CD14-positive monocyte (primary cell): ENCODE measurements around the gene ZNF577. TPM values are rescaled to one million over a fixed set of nuclear protein-coding genes. Genes with fewer than 3 reads are reported as not detected.

Experiments
- DNase-seq, 3 donors: peaks; one replicate each; pipeline ENCODE4 v3.0.0-alpha.2; 2011 to 2022
- H2AFZ ChIP-seq: 2 replicates; pipeline ENCODE4 v1.6.0; 2012; ENCODE audit warnings: mild to moderate bottlenecking, low read depth, low read length, inconsistent platforms; ENCODE audit not compliant: insufficient read depth, poor library complexity, severe bottlenecking
- H3K27ac ChIP-seq, 2 donors: 1 replicate in 1 of 2; 2 replicates in 1 of 2; pipeline ENCODE4 v1.5.1; 2012 to 2013; ENCODE audit warnings: low read length in 2 of 2, control low read depth in 1 of 2, inconsistent platforms in 1 of 2, low read depth in 1 of 2, mild to moderate bottlenecking in 1 of 2
- H3K27me3 ChIP-seq, 2 donors: one replicate each; pipeline versions ENCODE4 v1.6.0 to v1.6.1; 2011 to 2013; ENCODE audit warnings: low read length in 2 of 2; ENCODE audit not compliant: control insufficient read depth in 2 of 2, insufficient read depth in 2 of 2
- H3K36me3 ChIP-seq, 2 donors: replicated peaks in 1 of 2; 1 replicate in 1 of 2; 2 replicates in 1 of 2; pipeline versions ENCODE4 v1.5.1 to v1.6.1; 2012 to 2013; ENCODE audit warnings: low read length in 2 of 2, control low read depth in 1 of 2, inconsistent platforms in 1 of 2, mild to moderate bottlenecking in 1 of 2; ENCODE audit not compliant: insufficient read depth in 2 of 2, control insufficient read depth in 1 of 2
- H3K4me1 ChIP-seq, 2 donors: 1 replicate in 1 of 2; 2 replicates in 1 of 2; pipeline versions ENCODE4 v1.5.1 to v1.6.1; 2012 to 2013; ENCODE audit warnings: low read length in 2 of 2, control low read depth in 1 of 2, inconsistent platforms in 1 of 2, mild to moderate bottlenecking in 1 of 2, moderate library complexity in 1 of 2; ENCODE audit not compliant: insufficient read depth in 2 of 2, control insufficient read depth in 1 of 2
- H3K4me2 ChIP-seq: replicated peaks from 2 replicates; pipeline ENCODE3; 2012; ENCODE audit warnings: low read length, moderate library complexity, mild to moderate bottlenecking; ENCODE audit not compliant: poor library complexity, severe bottlenecking; ENCODE audit errors: extremely low read depth
- H3K4me3 ChIP-seq, 3 experiments: fragments of 200-600 bp in 1 of 3; sonication (generic) in 1 of 3; replicated peaks in 1 of 3; 1 replicate in 2 of 3; 2 replicates in 1 of 3; pipeline ENCODE4 v1.5.1; 2011 to 2013; ENCODE audit warnings: low read length in 3 of 3, mild to moderate bottlenecking in 3 of 3, control low read depth in 2 of 3, low read depth in 2 of 3, inconsistent platforms in 1 of 3, moderate library complexity in 1 of 3
- H3K79me2 ChIP-seq: 2 replicates; pipeline ENCODE4 v1.6.0; 2012; ENCODE audit warnings: mild to moderate bottlenecking, control low read depth, inconsistent platforms, low read length, moderate library complexity; ENCODE audit not compliant: insufficient read depth
- H3K9ac ChIP-seq: 2 replicates; pipeline ENCODE4 v1.6.0; 2017; ENCODE audit warnings: low read length, mild to moderate bottlenecking; ENCODE audit not compliant: insufficient read depth, poor library complexity, severe bottlenecking
- H3K9me3 ChIP-seq, 2 donors: replicated peaks in 1 of 2; 1 replicate in 1 of 2; 2 replicates in 1 of 2; pipeline versions ENCODE4 v1.5.1 to v1.6.1; 2012 to 2013; ENCODE audit warnings: low read length in 2 of 2, control low read depth in 1 of 2; ENCODE audit not compliant: control insufficient read depth in 1 of 2, insufficient read depth in 1 of 2
- H4K20me1 ChIP-seq: 2 replicates; pipeline ENCODE4 v1.6.0; 2012; ENCODE audit warnings: mild to moderate bottlenecking, low read length, control low read depth, moderate library complexity; ENCODE audit not compliant: insufficient read depth
- H3K27ac Mint-ChIP-seq, 7 donors: one replicate each; pipeline ENCODE4 v1.8.0; 2020; ENCODE audit warnings: mild to moderate bottlenecking in 7 of 7, mixed read lengths in 7 of 7, moderate library complexity in 6 of 7, inconsistent platforms in 2 of 7
- H3K27me3 Mint-ChIP-seq, 3 donors: one replicate each; pipeline ENCODE4 v1.8.0; 2021 to 2022; ENCODE audit warnings: low read depth in 3 of 3, mild to moderate bottlenecking in 3 of 3, mixed read lengths in 3 of 3, moderate library complexity in 3 of 3, inconsistent platforms in 1 of 3
- H3K36me3 Mint-ChIP-seq, 2 donors: one replicate each; pipeline ENCODE4 v1.8.0; 2020; ENCODE audit warnings: mixed read lengths in 2 of 2, inconsistent platforms in 1 of 2, mild to moderate bottlenecking in 1 of 2
- H3K4me1 Mint-ChIP-seq: one replicate; pipeline ENCODE4 v1.8.0; 2020; ENCODE audit warnings: mild to moderate bottlenecking, mixed read lengths
- H3K4me3 Mint-ChIP-seq, 2 donors: one replicate each; pipeline ENCODE4 v1.8.0; 2020; ENCODE audit warnings: mild to moderate bottlenecking in 2 of 2, mixed read lengths in 2 of 2, moderate library complexity in 1 of 2
- H3K9me3 Mint-ChIP-seq, 7 donors: one replicate each; pipeline ENCODE4 v1.8.0; 2020 to 2022; ENCODE audit warnings: mixed read lengths in 7 of 7, mild to moderate bottlenecking in 6 of 7, moderate library complexity in 6 of 7, inconsistent platforms in 2 of 7
- CTCF ChIP-seq: fragments of 200-600 bp; IDR thresholded peaks from one replicate; pipeline ENCODE4 v1.8.0; 2022; ENCODE audit warnings: antibody characterized with exemption, mild to moderate bottlenecking
- WGBS: methylation state at CpG from one replicate; pipeline ENCODE4 v1.1.5; 2013; ENCODE audit warnings: missing lambda C conversion rate; ENCODE audit not compliant: insufficient coverage; 5-methylcytosine and 5-hydroxymethylcytosine counted together
- intact Hi-C, 2 donors: fragments of 100-400 bp; cut with micrococcal nuclease; formaldehyde crosslinking; loops; one replicate each; pipeline versions ENCODE4 v1.15.0 to v1.15.1; 2023
- polyA plus RNA-seq, 3 donors: library from polyadenylated mRNA; depleted of rRNA in 1 of 3; unstranded in 2 of 3; stranded (reverse) in 1 of 3; fragments of 300-500 nt in 2 of 3; fragments of >200 nt in 1 of 3; fragmentation: Illumina TruSeq in 2 of 3; gene quantifications; 1 replicate in 2 of 3; 2 replicates in 1 of 3; pipeline ENCODE4 v1.2.3, GENCODE V29; 2012 to 2021

The ZNF577 gene
- polyA plus RNA-seq, 3 donors, result 1.5 to 8.5 (median 1.5) TPM

GRCh38 chr19:51904331-51905165, 16.8 kb upstream of the ZNF577 start, which contains the start of gene ZNF649:
ZNF649 (minus strand) TSS chr19:51905017; CDS start chr19:51900107, 4,910 bp downstream.
- Mint-ChIP-seq H3K36me3 (peaks cover 25 to 39% of the 10 kb centered on the region in 2 donors), H3K9me3 (peaks cover 55 to 97% (median 89%) of the 10 kb centered on the region in 7 donors), H3K4me1 (peaks cover 19% of the 10 kb centered on the region), H3K27ac (peak within 1 kb of the TSS; percentile 90 to 96 (median 93)), H3K27me3 (peaks cover 3 to 22% (median 20%) of the 10 kb centered on the region in 3 donors), H3K4me3 (peak within 1 kb of the TSS; percentile 100)
- Histone ChIP-seq H3K9ac (peak within 1 kb of the TSS; percentile 87), H3K36me3 (peaks cover 11 to 34% of the 10 kb centered on the region in 2 donors), H3K79me2 (peaks cover 45% of the 10 kb centered on the region), H3K4me3 (peak within 1 kb of the TSS; percentile 80 to 99 (median 98)), H2AFZ (peak within 1 kb of the TSS; percentile 92), H3K4me1 (peaks cover 7 to 16% of the 10 kb centered on the region in 2 donors), H3K9me3 (peaks cover 63 to 70% of the 10 kb centered on the region in 2 donors), H3K27me3 (peaks cover 0 to 4% of the 10 kb centered on the region in 2 donors), H3K27ac (peak within 1 kb of the TSS; percentile 67 to 90), H3K4me2 (peak within 1 kb of the TSS; percentile 84), H4K20me1 (no peaks in the 10 kb centered on the region)
- no peak for TF ChIP-seq CTCF
- WGBS, result 0% methylated on average over 33 of the region's 43 CpGs
- intact Hi-C loops, result loop anchor here in 1 of 2 donors (5.0 kb wide), 1 partner anchor 83 kb away; the partner anchor contains the start of gene ZNF350
- DNase-seq, result peak; percentile 76 to 83 (median 80)

- Histone ChIP-seq H3K9ac (no peak overlapping the region), H3K27ac (no peak overlapping the region), H3K27me3 (peaks cover 0 to 4% of the 10 kb centered on the region in 2 donors), H2AFZ (no peak overlapping the region), H3K4me2 (peak overlapping the region; percentile 84), H4K20me1 (no peaks in the 10 kb centered on the region), H3K4me3 (peak overlapping the region in 1 of 3 experiments; percentile 99), H3K4me1 (peaks cover 7 to 16% of the 10 kb centered on the region in 2 donors), H3K9me3 (peaks cover 68 to 78% of the 10 kb centered on the region in 2 donors), H3K36me3 (peaks cover 23 to 47% of the 10 kb centered on the region in 2 donors), H3K79me2 (peaks cover 47% of the 10 kb centered on the region)
- Mint-ChIP-seq H3K4me3 (peak overlapping the region in 1 of 2 donors; percentile 100), H3K4me1 (peaks cover 19% of the 10 kb centered on the region), H3K9me3 (peaks cover 48 to 97% (median 89%) of the 10 kb centered on the region in 7 donors), H3K27me3 (peaks cover 3 to 19% (median 17%) of the 10 kb centered on the region in 3 donors), H3K27ac (no peak overlapping the region), H3K36me3 (peaks cover 38 to 52% of the 10 kb centered on the region in 2 donors)
- TF ChIP-seq CTCF, result no peak
- no peak for DNase-seq
- 96% methylated on average over 5 of the region's 8 CpGs for WGBS
- intact Hi-C loops, result no loop called here
Observed at GRCh38 chr19:51903192-51903591, 15.4 kb upstream of the ZNF577 start.
